B cell (primary cell): ENCODE results near the gene TNKS1BP1. TPM values are rescaled to one million over a fixed set of nuclear protein-coding genes. Genes with fewer than 3 reads are reported as not detected.

Experiments
- ATAC-seq: fragments of 200-7000 bp; cut with Tn5 transposase; one replicate; pipeline ENCODE4 v1.10.0; 2021; ENCODE audit warnings: low read depth, mild to moderate bottlenecking, moderate number of reproducible peaks, moderate library complexity
- CTCF ChIA-PET: fragments of 350-600 bp; sonication (Branson Sonifier 250); formaldehyde crosslinking; loops from one replicate; lab custom pipeline; 2021; ENCODE audit warnings: antibody characterized with exemption, inconsistent platforms; lab: Charles Lee
- POLR2A ChIA-PET: fragments of 350-600 bp; sonication (Branson Sonifier 250); formaldehyde crosslinking; loops from one replicate; lab custom pipeline; 2021; ENCODE audit warnings: antibody characterized with exemption; lab: Charles Lee
- DNase-seq: peaks from one replicate; pipeline ENCODE4 v3.0.0; 2013
- H2AFZ ChIP-seq: 2 replicates; pipeline ENCODE4 v1.6.1; 2012; ENCODE audit warnings: mild to moderate bottlenecking, low read depth, low read length; ENCODE audit not compliant: insufficient read depth, poor library complexity, severe bottlenecking
- H3K27ac ChIP-seq, 2 donors: 1 replicate in 1 of 2; 2 replicates in 1 of 2; pipeline ENCODE4 v1.5.1; 2012 to 2013; ENCODE audit warnings: low read length in 2 of 2, mild to moderate bottlenecking in 2 of 2, moderate library complexity in 1 of 2
- H3K27me3 ChIP-seq, 4 experiments: fragments of 200-600 bp in 1 of 4; sonication (generic) in 1 of 4; replicated peaks in 1 of 4; 1 replicate in 2 of 4; 2 replicates in 2 of 4; pipeline versions ENCODE4 v1.6.1 to v1.7.0; 2013 to 2016; ENCODE audit warnings: low read length in 3 of 4, mild to moderate bottlenecking in 2 of 4, mixed read lengths in 1 of 4, moderate library complexity in 1 of 4; ENCODE audit not compliant: insufficient read depth in 4 of 4, control insufficient read depth in 3 of 4; ENCODE audit errors: control extremely low read depth in 1 of 4
- H3K36me3 ChIP-seq, 2 experiments: replicated peaks in 1 of 2; 1 replicate in 1 of 2; 2 replicates in 1 of 2; pipeline versions ENCODE4 v1.6.1 to v1.7.1; 2013; ENCODE audit warnings: low read length in 1 of 2; ENCODE audit not compliant: insufficient read depth in 2 of 2, control insufficient read depth in 1 of 2; ENCODE audit errors: control extremely low read depth in 1 of 2, extremely low read depth in 1 of 2
- H3K4me1 ChIP-seq, 2 donors: fragments of 200-600 bp in 1 of 2; sonication (generic) in 1 of 2; 1 replicate in 1 of 2; 2 replicates in 1 of 2; pipeline versions ENCODE4 v1.5.1 to v1.6.1; 2013 to 2017; ENCODE audit warnings: low read length in 2 of 2; ENCODE audit not compliant: control insufficient read depth in 2 of 2, insufficient read depth in 2 of 2
- H3K4me2 ChIP-seq: replicated peaks from 2 replicates; pipeline ENCODE3; 2012; ENCODE audit warnings: mild to moderate bottlenecking, low read depth, low read length; ENCODE audit not compliant: poor library complexity, severe bottlenecking
- H3K4me3 ChIP-seq, 5 experiments: fragments of 200-600 bp in 1 of 5; sonication (generic) in 1 of 5; 1 replicate in 3 of 5; 2 replicates in 2 of 5; pipeline versions ENCODE4 v1.5.1 to v1.7.0; 2011 to 2016; ENCODE audit warnings: low read length in 4 of 5, mild to moderate bottlenecking in 4 of 5, low read depth in 2 of 5, control low read depth in 1 of 5, moderate library complexity in 1 of 5; ENCODE audit not compliant: insufficient read depth in 1 of 5; ENCODE audit errors: control extremely low read depth in 1 of 5, extremely low read depth in 1 of 5
- H3K79me2 ChIP-seq: fragments of 200-600 bp; sonication (generic); one replicate; pipeline ENCODE4 v1.6.0; 2016; ENCODE audit warnings: low read length; ENCODE audit not compliant: control insufficient read depth, insufficient read depth
- H3K9ac ChIP-seq: fragments of 200-600 bp; sonication (generic); 2 replicates; pipeline ENCODE4 v1.6.1; 2017; ENCODE audit warnings: mild to moderate bottlenecking, low read length, moderate library complexity
- H3K9me3 ChIP-seq, 3 donors: one replicate each; pipeline versions ENCODE4 v1.6.1 to v1.7.1; 2013; ENCODE audit warnings: low read length in 2 of 3; ENCODE audit not compliant: control insufficient read depth in 2 of 3, insufficient read depth in 1 of 3; ENCODE audit errors: control extremely low read depth in 1 of 3
- H4K20me1 ChIP-seq: 2 replicates; pipeline ENCODE4 v1.6.0; 2012; ENCODE audit warnings: mild to moderate bottlenecking, low read length; ENCODE audit not compliant: insufficient read depth, control insufficient read depth, poor library complexity, severe bottlenecking
- H3K27ac Mint-ChIP-seq: one replicate; pipeline ENCODE4 v1.8.0; 2021; ENCODE audit warnings: mixed read lengths
- H3K27me3 Mint-ChIP-seq: one replicate; pipeline ENCODE4 v1.8.0; 2021; ENCODE audit warnings: mixed read lengths
- H3K4me1 Mint-ChIP-seq: one replicate; pipeline ENCODE4 v1.8.0; 2021; ENCODE audit warnings: mixed read lengths
- H3K4me3 Mint-ChIP-seq: one replicate; pipeline ENCODE4 v1.8.0; 2021; ENCODE audit warnings: mixed read lengths
- H3K9me3 Mint-ChIP-seq: one replicate; pipeline ENCODE4 v1.8.0; 2022; ENCODE audit warnings: mixed read lengths; ENCODE audit not compliant: insufficient read depth
- EZH2 ChIP-seq: IDR thresholded peaks from 2 replicates; pipeline ENCODE4 v1.6.1; 2012; ENCODE audit warnings: borderline replicate concordance, low read depth, mild to moderate bottlenecking, moderate library complexity, low read length; ENCODE audit not compliant: insufficient read depth, poor library complexity, severe bottlenecking
- WGBS: methylation state at CpG from one replicate; pipeline ENCODE4 v1.1.5; 2013; ENCODE audit warnings: missing lambda C conversion rate; ENCODE audit not compliant: insufficient coverage; 5-methylcytosine and 5-hydroxymethylcytosine counted together
- intact Hi-C: fragments of 100-400 bp; cut with micrococcal nuclease; formaldehyde crosslinking; loops from one replicate; pipeline ENCODE4 v1.10.0; 2022
- polyA plus RNA-seq: library from polyadenylated mRNA; depleted of rRNA; stranded (reverse); fragments of >200 nt; gene quantifications from 2 replicates; pipeline ENCODE4 v1.2.3, GENCODE V29; 2012
- total RNA-seq, 2 donors: library from RNA; stranded (reverse); fragments of 120-200 nt in 1 of 2; gene quantifications; 1 replicate in 1 of 2; 2 replicates in 1 of 2; pipeline versions ENCODE4 v1.2.3 to v1.2.4, GENCODE V29; 2013 to 2022
- TF ChIP-seq, protein P1 (sequence below): fragments of 200-600 bp; IDR thresholded peaks from one replicate; pipeline ENCODE4 v1.8.0; 2022; ENCODE audit warnings: antibody characterized with exemption, mild to moderate bottlenecking

The TNKS1BP1 gene
- total and polyA plus RNA-seq, 2 donors (not counting 1 experiment from before 2014, with no cell fraction given) = 2.2 to 12.2 TPM

DNA sequence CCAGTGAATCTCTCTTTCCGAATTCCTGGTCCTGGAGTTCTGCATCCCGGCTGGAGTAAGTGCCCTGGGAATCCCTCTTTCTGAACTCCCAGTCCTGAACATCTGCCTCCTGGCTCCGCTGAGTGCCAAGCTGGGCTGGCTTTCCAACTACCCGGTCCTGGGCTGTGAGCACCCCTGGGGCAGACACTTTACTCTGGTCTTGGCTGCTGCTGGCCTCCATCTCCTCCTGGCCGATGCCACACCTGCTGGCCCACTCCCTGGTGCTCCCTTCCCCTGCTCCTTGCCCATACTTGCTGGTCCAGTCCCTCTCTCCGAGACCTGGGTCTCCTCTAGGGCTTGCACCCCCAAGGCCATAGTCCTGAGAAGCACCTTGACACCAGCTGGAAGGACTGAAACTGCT, 14.7 kb downstream of the TNKS1BP1 start:
- Histone ChIP-seq H3K9ac (no peak overlapping the region), H3K79me2 (no peaks in the 10 kb centered on the region), H3K4me2 (no peak overlapping the region), H3K27ac (no peak overlapping the region), H3K36me3 (no peaks in the 10 kb centered on the region), H3K9me3 (no peaks in the 10 kb centered on the region), H3K4me3 (no peak overlapping the region), H4K20me1 (no peaks in the 10 kb centered on the region), H3K27me3 (peaks cover 0 to 9% (median 1%) of the 10 kb centered on the region in 4 experiments), H3K4me1 (peaks cover 11% of the 10 kb centered on the region in 2 donors), H2AFZ (no peak overlapping the region)
- H3K4me3 Mint-ChIP-seq = no peak overlapping the region
- TF ChIP-seq, protein P1, sequence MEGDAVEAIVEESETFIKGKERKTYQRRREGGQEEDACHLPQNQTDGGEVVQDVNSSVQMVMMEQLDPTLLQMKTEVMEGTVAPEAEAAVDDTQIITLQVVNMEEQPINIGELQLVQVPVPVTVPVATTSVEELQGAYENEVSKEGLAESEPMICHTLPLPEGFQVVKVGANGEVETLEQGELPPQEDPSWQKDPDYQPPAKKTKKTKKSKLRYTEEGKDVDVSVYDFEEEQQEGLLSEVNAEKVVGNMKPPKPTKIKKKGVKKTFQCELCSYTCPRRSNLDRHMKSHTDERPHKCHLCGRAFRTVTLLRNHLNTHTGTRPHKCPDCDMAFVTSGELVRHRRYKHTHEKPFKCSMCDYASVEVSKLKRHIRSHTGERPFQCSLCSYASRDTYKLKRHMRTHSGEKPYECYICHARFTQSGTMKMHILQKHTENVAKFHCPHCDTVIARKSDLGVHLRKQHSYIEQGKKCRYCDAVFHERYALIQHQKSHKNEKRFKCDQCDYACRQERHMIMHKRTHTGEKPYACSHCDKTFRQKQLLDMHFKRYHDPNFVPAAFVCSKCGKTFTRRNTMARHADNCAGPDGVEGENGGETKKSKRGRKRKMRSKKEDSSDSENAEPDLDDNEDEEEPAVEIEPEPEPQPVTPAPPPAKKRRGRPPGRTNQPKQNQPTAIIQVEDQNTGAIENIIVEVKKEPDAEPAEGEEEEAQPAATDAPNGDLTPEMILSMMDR = no peak
- no peak for TF ChIP-seq EZH2
- WGBS = 97% methylated on average over 6 of the region's 6 CpGs
- POLR2A ChIA-PET = no interaction called here
- intact Hi-C loops = no loop called here
- DNase-seq (no peak), ATAC-seq (no peak)
- H3K27me3 Mint-ChIP-seq = no peaks in the 10 kb centered on the region
- H3K27ac Mint-ChIP-seq = no peak overlapping the region
- CTCF ChIA-PET = no interaction called here
- peaks cover 10% of the 10 kb centered on the region for H3K4me1 Mint-ChIP-seq
- H3K9me3 Mint-ChIP-seq = no peaks in the 10 kb centered on the region

DNA sequence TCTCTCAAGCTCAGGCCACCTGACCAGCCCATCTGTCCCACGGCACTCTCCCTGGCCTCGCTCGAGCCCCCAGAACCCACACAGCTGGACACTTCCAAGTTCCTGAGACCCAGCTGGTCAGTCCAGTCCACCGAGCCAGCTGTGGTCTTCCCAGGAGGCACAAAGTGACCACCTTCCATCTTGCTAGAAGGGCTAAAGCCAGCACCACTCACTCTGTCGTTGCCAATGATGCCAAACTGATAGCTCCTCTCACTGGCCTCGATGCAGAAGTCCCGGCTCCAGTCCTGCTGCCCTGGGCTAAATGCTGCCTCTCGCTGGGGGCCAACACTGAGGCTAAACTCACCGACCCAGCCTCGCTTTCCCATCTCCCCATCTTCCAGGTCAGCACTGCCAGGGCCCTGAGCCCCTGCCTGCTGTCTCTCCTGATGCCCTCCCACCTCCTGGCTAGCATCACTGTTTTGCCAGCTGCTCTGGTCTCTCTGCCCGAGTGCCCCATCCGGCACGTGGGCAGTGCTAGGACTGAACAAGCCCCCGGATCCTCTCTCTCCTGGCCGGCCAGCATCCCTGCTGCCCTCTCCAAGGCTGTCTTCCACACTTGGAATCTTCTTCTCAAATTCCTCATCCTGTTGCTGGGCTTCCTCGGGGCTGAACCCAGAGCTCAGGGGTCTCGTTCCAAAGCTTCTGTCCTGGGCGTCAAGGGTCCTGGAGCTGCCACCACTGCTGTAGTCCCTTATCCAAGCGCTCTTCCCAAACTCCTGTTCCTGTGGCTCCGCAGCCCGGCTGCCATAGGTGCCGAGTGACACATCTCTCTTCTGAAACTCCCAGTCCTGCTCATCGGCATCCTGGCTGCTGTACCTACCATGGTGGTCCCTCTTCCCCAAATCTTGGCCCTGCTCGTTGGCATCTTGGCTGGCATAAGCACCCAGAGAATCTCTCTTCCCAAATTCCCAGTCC, 15.4 kb downstream of the TNKS1BP1 start:
- no peaks in the 10 kb centered on the region for H3K9me3 ChIP-seq
- H2AFZ ChIP-seq = no peak overlapping the region
- H3K27ac Mint-ChIP-seq = no peak overlapping the region
- H3K4me3 ChIP-seq = no peak overlapping the region
- H3K4me2 ChIP-seq = no peak overlapping the region
- peaks cover 10% of the 10 kb centered on the region for H3K4me1 Mint-ChIP-seq
- CTCF ChIA-PET = interaction anchor here (1.2 kb wide), 1 partner anchor 15 kb away, joined by 3 read pairs; the partner anchor contains the start of gene TNKS1BP1
- intact Hi-C loops = no loop called here
- no peak for TF ChIP-seq EZH2
- TF ChIP-seq, protein P1 = no peak
- no peaks in the 10 kb centered on the region for H3K27me3 Mint-ChIP-seq
- ATAC-seq (no peak), DNase-seq (no peak)
- H3K36me3 ChIP-seq = no peaks in the 10 kb centered on the region
- no peak overlapping the region for H3K9ac ChIP-seq
- H3K4me1 ChIP-seq = peaks cover 11% of the 10 kb centered on the region in 2 donors
- 98% methylated on average over 24 of the region's 24 CpGs for WGBS
- POLR2A ChIA-PET = no interaction called here
- no peak overlapping the region for H3K4me3 Mint-ChIP-seq
- H3K9me3 Mint-ChIP-seq = no peaks in the 10 kb centered on the region
- H3K79me2 ChIP-seq = no peaks in the 10 kb centered on the region
- H3K27ac ChIP-seq = no peak overlapping the region
- no peaks in the 10 kb centered on the region for H4K20me1 ChIP-seq
- H3K27me3 ChIP-seq = peaks cover 0 to 9% (median 1%) of the 10 kb centered on the region in 4 experiments
